Hematopoietic multipotent progenitor cell treated with erythropoietin and hydrocortisone succinate and interleukin-3 and kit ligand, for 4 days (in vitro differentiated cells): ENCODE data around the gene LYZL1.
A peak's percentile ranks its signal among the peaks of the same experiment; 100 is the strongest.

Source experiments
- DNase-seq: peaks from one replicate; pipeline ENCODE4 v3.0.0-alpha.2; 2015

LYZL1 gene

GRCh38 chr10:29310463-29310862 is 21.6 kb downstream of the LYZL1 start:
- DNase-seq = peak; percentile 8

GRCh38 chr10:29313071-29313470 is 24.2 kb downstream of the LYZL1 start:
- DNase-seq = no peak

GRCh38 chr10:29314726-29315125 is 25.9 kb downstream of the LYZL1 start:
- DNase-seq = no peak

GRCh38 chr10:29315814-29316213 is 26.9 kb downstream of the LYZL1 start:
- DNase-seq = no peak

- DNase-seq = no peak
Measured at GRCh38 chr10:29316308-29317026, 27.6 kb downstream of the LYZL1 start.

GRCh38 chr10:29317027-29317420 is 28.2 kb downstream of the LYZL1 start:
- DNase-seq = no peak

GRCh38 chr10:29317423-29318021 is 28.7 kb downstream of the LYZL1 start:
- DNase-seq = no peak

GRCh38 chr10:29318141-29319071 is 29.5 kb downstream of the LYZL1 start:
- DNase-seq = peak; percentile 71

GRCh38 chr10:29319205-29319781 is 30.4 kb downstream of the LYZL1 start:
- DNase-seq = no peak

GRCh38 chr10:29320680-29321121 is 31.8 kb downstream of the LYZL1 start:
- DNase-seq = peak; percentile 27

- no peak for DNase-seq
Measured at GRCh38 chr10:29321656-29322055, 32.8 kb downstream of the LYZL1 start.

- DNase-seq = no peak
Measured at GRCh38 chr10:29322918-29323317, 34.0 kb downstream of the LYZL1 start.

- DNase-seq = peak; percentile 16
Measured at GRCh38 chr10:29323367-29323766, 34.5 kb downstream of the LYZL1 start.

- DNase-seq = no peak
Measured at GRCh38 chr10:29324220-29324841, 35.5 kb downstream of the LYZL1 start.

GRCh38 chr10:29326299-29326698 is 37.4 kb downstream of the LYZL1 start:
- DNase-seq = no peak

- DNase-seq = no peak
Measured at GRCh38 chr10:29326886-29327745, 38.2 kb downstream of the LYZL1 start.

GRCh38 chr10:29327746-29328102 is 38.9 kb downstream of the LYZL1 start:
- DNase-seq = no peak

GRCh38 chr10:29328983-29329382 is 40.1 kb downstream of the LYZL1 start:
- DNase-seq = no peak

- DNase-seq = no peak
Measured at GRCh38 chr10:29329420-29329819, 40.5 kb downstream of the LYZL1 start.

GRCh38 chr10:29332061-29332760 is 43.3 kb downstream of the LYZL1 start:
- DNase-seq = no peak

GRCh38 chr10:29332761-29333148 is 43.9 kb downstream of the LYZL1 start:
- no peak for DNase-seq
